IMR-90 (cell line): ENCODE data around the gene CAV2. TPM values are rescaled to one million over a fixed set of nuclear protein-coding genes. Genes with fewer than 3 reads are reported as not detected.

Experiments
- ATAC-seq: fragments of 200-7000 bp; cut with Tn5 transposase; 2 replicates; pipeline ENCODE4 v1.9.1; 2020; ENCODE audit warnings: low read depth, mild to moderate bottlenecking, moderate library complexity
- BruUV-seq: library from RNA; stranded (reverse); fragments of 400-500 nt; replicated peaks from 2 replicates; lab custom pipeline; 2021; lab: Mats Ljungman, UMichigan
- CTCF ChIA-PET: fragments of 300-600 bp; formaldehyde crosslinking; extraction: SDS; loops from one replicate; lab custom pipeline; 2021; ENCODE audit warnings: antibody characterized with exemption; lab: Yijun Ruan, JAX
- POLR2A ChIA-PET: fragments of 300-600 bp; sonication (Branson Sonifier 250); formaldehyde crosslinking; loops from one replicate; lab custom pipeline; 2022; ENCODE audit warnings: antibody characterized with exemption; ENCODE audit not compliant: unreplicated experiment; lab: Charles Lee
- DNase-seq: peaks from one replicate; pipeline ENCODE4 v3.0.0; 2013
- H2AFZ ChIP-seq: replicated peaks from 2 replicates; pipeline ENCODE3; 2013; ENCODE audit warnings: low read length, mild to moderate bottlenecking; ENCODE audit not compliant: poor library complexity
- H2AK5ac ChIP-seq: 2 replicates; pipeline ENCODE4 v1.6.1; 2013; ENCODE audit warnings: low read depth, low read length, inconsistent platforms
- H2AK9ac ChIP-seq: replicated peaks from 2 replicates; pipeline ENCODE3; 2013; ENCODE audit warnings: mild to moderate bottlenecking, low read depth, low read length, moderate library complexity; ENCODE audit not compliant: poor library complexity
- H2BK120ac ChIP-seq: 2 replicates; pipeline ENCODE4 v1.6.1; 2013; ENCODE audit warnings: low read depth, low read length, inconsistent platforms
- H2BK15ac ChIP-seq: 3 replicates; pipeline ENCODE4 v1.6.1; 2013; ENCODE audit warnings: low read depth, low read length, inconsistent platforms
- H2BK20ac ChIP-seq: 2 replicates; pipeline ENCODE4 v1.6.1; 2013; ENCODE audit warnings: low read depth, mild to moderate bottlenecking, inconsistent platforms, low read length, moderate library complexity
- H2BK5ac ChIP-seq: 2 replicates; pipeline ENCODE4 v1.6.1; 2013; ENCODE audit warnings: mild to moderate bottlenecking, low read depth, low read length, inconsistent platforms; ENCODE audit not compliant: poor library complexity, severe bottlenecking
- H3K14ac ChIP-seq: replicated peaks from 2 replicates; pipeline ENCODE4 v1.6.1; 2013; ENCODE audit warnings: low read depth, low read length, inconsistent platforms
- H3K18ac ChIP-seq: 2 replicates; pipeline ENCODE4 v1.6.1; 2013; ENCODE audit warnings: low read depth, low read length, control low read depth
- H3K23ac ChIP-seq: 2 replicates; pipeline ENCODE4 v1.6.1; 2013; ENCODE audit warnings: low read depth, low read length, inconsistent platforms
- H3K27ac ChIP-seq: 2 replicates; pipeline ENCODE4 v1.5.1; 2013; ENCODE audit warnings: mild to moderate bottlenecking, control low read depth, low read length; ENCODE audit not compliant: insufficient read depth
- H3K27me3 ChIP-seq: 2 replicates; pipeline ENCODE4 v1.6.1; 2013; ENCODE audit warnings: low read length; ENCODE audit not compliant: control insufficient read depth, insufficient read depth
- H3K36me3 ChIP-seq: 2 replicates; pipeline ENCODE4 v1.6.1; 2013; ENCODE audit warnings: low read length, mixed read lengths; ENCODE audit not compliant: control insufficient read depth, insufficient read depth
- H3K4ac ChIP-seq: 2 replicates; pipeline ENCODE4 v1.6.1; 2013; ENCODE audit warnings: low read depth, low read length, inconsistent platforms
- H3K4me1 ChIP-seq: 2 replicates; pipeline ENCODE4 v1.6.1; 2013; ENCODE audit warnings: low read length, mixed read lengths; ENCODE audit not compliant: control insufficient read depth, insufficient read depth
- H3K4me2 ChIP-seq: 2 replicates; pipeline ENCODE4 v1.6.1; 2013; ENCODE audit warnings: low read depth, mild to moderate bottlenecking, control low read depth, low read length, moderate library complexity
- H3K4me3 ChIP-seq: 2 replicates; pipeline ENCODE4 v1.5.1; 2013; ENCODE audit warnings: low read depth, mild to moderate bottlenecking, control low read depth, low read length, moderate library complexity; ENCODE audit not compliant: insufficient read depth
- H3K56ac ChIP-seq: 2 replicates; pipeline ENCODE4 v1.6.1; 2013; ENCODE audit warnings: low read length, inconsistent platforms; ENCODE audit not compliant: insufficient read depth; ENCODE audit errors: extremely low read depth
- H3K79me1 ChIP-seq, 2 experiments: 2 replicates each; pipeline ENCODE4 v1.6.1; 2013; ENCODE audit warnings: low read length in 2 of 2, inconsistent platforms in 1 of 2, low read depth in 1 of 2
- H3K9ac ChIP-seq: 2 replicates; pipeline ENCODE4 v1.6.1; 2013; ENCODE audit warnings: low read depth, low read length, control low read depth
- H3K9me1 ChIP-seq: 2 replicates; pipeline ENCODE4 v1.6.1; 2013; ENCODE audit warnings: low read length, inconsistent platforms; ENCODE audit not compliant: insufficient read depth
- H3K9me3 ChIP-seq: 2 replicates; pipeline ENCODE4 v1.6.1; 2013; ENCODE audit warnings: low read length; ENCODE audit not compliant: control insufficient read depth, insufficient read depth
- H4K20me1 ChIP-seq: 2 replicates; pipeline ENCODE4 v1.6.1; 2013; ENCODE audit warnings: low read length, inconsistent platforms; ENCODE audit not compliant: insufficient read depth
- H4K5ac ChIP-seq: 2 replicates; pipeline ENCODE4 v1.6.1; 2013; ENCODE audit warnings: mild to moderate bottlenecking, low read depth, low read length, control low read depth
- H4K8ac ChIP-seq, 2 experiments: 2 replicates each; pipeline ENCODE4 v1.6.1; 2013; ENCODE audit warnings: low read depth in 2 of 2, low read length in 2 of 2, control low read depth in 1 of 2, inconsistent platforms in 1 of 2
- H4K91ac ChIP-seq: 2 replicates; pipeline ENCODE4 v1.6.1; 2013; ENCODE audit warnings: low read depth, low read length, inconsistent platforms; ENCODE audit not compliant: insufficient read depth
- BHLHE40 ChIP-seq: fragments of 150-350 bp; IDR thresholded peaks from 2 replicates; pipeline ENCODE4 v1.6.1; 2016; ENCODE audit warnings: mild to moderate bottlenecking, low read depth, low read length
- CHD1 ChIP-seq: IDR thresholded peaks from 2 replicates; pipeline ENCODE4 v1.6.1; 2012; ENCODE audit warnings: low read depth, low read length, improper control_type of control experiment
- MAZ ChIP-seq: IDR thresholded peaks from 2 replicates; pipeline ENCODE4 v1.6.1; 2012; ENCODE audit warnings: low read depth, mild to moderate bottlenecking, low read length, improper control_type of control experiment, moderate library complexity, borderline replicate concordance
- MXI1 ChIP-seq: IDR thresholded peaks from 2 replicates; pipeline ENCODE4 v1.6.1; 2012; ENCODE audit warnings: low read depth, mild to moderate bottlenecking, low read length, moderate library complexity, borderline replicate concordance
- NFE2L2 ChIP-seq: fragments of 150-350 bp; IDR thresholded peaks from 2 replicates; pipeline ENCODE4 v1.6.1; 2016; ENCODE audit warnings: low read depth, mild to moderate bottlenecking, low read length
- POLR2A ChIP-seq: IDR thresholded peaks from 2 replicates; pipeline ENCODE4 v1.6.1; 2012; ENCODE audit warnings: mild to moderate bottlenecking, low read depth, low read length
- RAD21 ChIP-seq: IDR thresholded peaks from 2 replicates; pipeline ENCODE4 v1.6.1; 2012; ENCODE audit warnings: low read length, improper control_type of control experiment
- WGBS, 2 experiments: methylation state at CpG; one replicate each; pipeline versions ENCODE4 v1.1.5 to v1.1.7; 2013; ENCODE audit warnings: missing lambda C conversion rate in 2 of 2; ENCODE audit not compliant: insufficient read length in 1 of 2; ENCODE audit errors: extremely low coverage in 2 of 2; 5-methylcytosine and 5-hydroxymethylcytosine counted together
- dilution Hi-C: fragments of 300-500 bp; cut with HindIII; formaldehyde crosslinking; loops from one replicate; pipeline ENCODE4 v1.14.3; 2018; ENCODE audit warnings: low sequenced_read_pairs; ENCODE audit not compliant: unreplicated experiment
- in situ Hi-C: fragments of 300-500 bp; cut with MboI; formaldehyde crosslinking; loops from 3 replicates; pipeline ENCODE4 v1.14.3; 2019; ENCODE audit warnings: low sequenced_read_pairs, inconsistent platforms, mixed read lengths
- intact Hi-C: fragments of 100-400 bp; cut with micrococcal nuclease; formaldehyde crosslinking; loops from 2 replicates; pipeline ENCODE4 v1.10.0; 2022
- polyA plus RNA-seq, 3 experiments: library from polyadenylated mRNA; depleted of rRNA; stranded (reverse); fragments of >200 nt; gene quantifications; 2 replicates each; pipeline ENCODE4 v1.2.3, GENCODE V29; 2012; ENCODE audit warnings: low replicate concordance in 1 of 3
- total RNA-seq: library from RNA; depleted of rRNA; stranded (reverse); fragments of >200 nt; gene quantifications from 2 replicates; pipeline ENCODE4 v1.2.3, GENCODE V29; 2012
- TF ChIP-seq, protein P1 (sequence below): fragments of 150-350 bp; IDR thresholded peaks from 2 replicates; pipeline ENCODE4 v1.6.1; 2016; ENCODE audit warnings: low read depth, mild to moderate bottlenecking, low read length, moderate library complexity, borderline replicate concordance
- TF ChIP-seq, protein P2 (sequence below): fragments of 150-350 bp; IDR thresholded peaks from 2 replicates; pipeline ENCODE4 v1.6.1; 2017; ENCODE audit warnings: mild to moderate bottlenecking, antibody characterized with exemption, low read length, low read depth

Gene CAV2
- total and polyA plus RNA-seq, 2 of the 4 experiments (the other 2 are of a cell fraction) = 199 to 265 TPM

GRCh38 chr7:116517626-116518025, 18.1 kb downstream of the CAV2 start:
- Histone ChIP-seq H3K4me3 (no peak overlapping the region), H2BK15ac (no peak overlapping the region), H2AFZ (no peak overlapping the region), H4K20me1 (no peaks in the 10 kb centered on the region), H3K23ac (no peak overlapping the region), H3K9me1 (peaks cover 5% of the 10 kb centered on the region), H3K4me2 (no peak overlapping the region), H3K36me3 (no peaks in the 10 kb centered on the region), H3K56ac (no peak overlapping the region), H3K4ac (no peak overlapping the region), H2AK9ac (no peak overlapping the region), H3K27ac (no peak overlapping the region), H3K4me1 (peaks cover 5% of the 10 kb centered on the region), H3K18ac (peak overlapping the region; percentile 77; the same call in 1 of the 2 replicates), H4K5ac (peak overlapping the region; percentile 74; the same call in 1 of the 2 replicates), H2BK5ac (no peak overlapping the region), H3K27me3 (no peaks in the 10 kb centered on the region), H4K8ac (peak overlapping the region in 1 of 2 experiments; percentile 45; a peak in 2 of 4 replicates), H3K79me1 (peaks cover 0 to 9% of the 10 kb centered on the region in 2 experiments; a peak in 2 of 4 replicates), H4K91ac (no peak overlapping the region), H2AK5ac (no peak overlapping the region), H3K9me3 (no peaks in the 10 kb centered on the region), H3K14ac (peak overlapping the region; percentile 33; the same call in 1 of the 2 replicates), H2BK20ac (no peak overlapping the region), H2BK120ac (no peak overlapping the region), H3K9ac (no peak overlapping the region)
- no CpG with 5 or more reads among the region's 1 CpG for WGBS, 2 experiments
- DNase-seq (no peak), ATAC-seq (no peak)
- ChIA-PET CTCF (no interaction called here), POLR2A (no interaction called here)
- no TSS peak for BruUV-seq
- intact Hi-C loops (no loop called here), in situ Hi-C loops (no loop called here), dilution Hi-C loops (loop anchor here (25.0 kb wide), 1 partner anchor 255 kb away; no protein-coding TSS in a partner anchor)
- no peak for TF ChIP-seq BHLHE40
- no peak for TF ChIP-seq RAD21
- TF ChIP-seq, protein P1, sequence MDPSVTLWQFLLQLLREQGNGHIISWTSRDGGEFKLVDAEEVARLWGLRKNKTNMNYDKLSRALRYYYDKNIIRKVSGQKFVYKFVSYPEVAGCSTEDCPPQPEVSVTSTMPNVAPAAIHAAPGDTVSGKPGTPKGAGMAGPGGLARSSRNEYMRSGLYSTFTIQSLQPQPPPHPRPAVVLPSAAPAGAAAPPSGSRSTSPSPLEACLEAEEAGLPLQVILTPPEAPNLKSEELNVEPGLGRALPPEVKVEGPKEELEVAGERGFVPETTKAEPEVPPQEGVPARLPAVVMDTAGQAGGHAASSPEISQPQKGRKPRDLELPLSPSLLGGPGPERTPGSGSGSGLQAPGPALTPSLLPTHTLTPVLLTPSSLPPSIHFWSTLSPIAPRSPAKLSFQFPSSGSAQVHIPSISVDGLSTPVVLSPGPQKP = no peak
- TF ChIP-seq, protein P2, sequence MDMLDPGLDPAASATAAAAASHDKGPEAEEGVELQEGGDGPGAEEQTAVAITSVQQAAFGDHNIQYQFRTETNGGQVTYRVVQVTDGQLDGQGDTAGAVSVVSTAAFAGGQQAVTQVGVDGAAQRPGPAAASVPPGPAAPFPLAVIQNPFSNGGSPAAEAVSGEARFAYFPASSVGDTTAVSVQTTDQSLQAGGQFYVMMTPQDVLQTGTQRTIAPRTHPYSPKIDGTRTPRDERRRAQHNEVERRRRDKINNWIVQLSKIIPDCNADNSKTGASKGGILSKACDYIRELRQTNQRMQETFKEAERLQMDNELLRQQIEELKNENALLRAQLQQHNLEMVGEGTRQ = no peak
- no peak for TF ChIP-seq POLR2A
- no peak for TF ChIP-seq MXI1
- TF ChIP-seq CHD1 = no peak
- TF ChIP-seq NFE2L2 = no peak
- no peak for TF ChIP-seq MAZ
